ENCODE data around the gene PRICKLE4.

PRICKLE4 gene

GRCh38 chr6:41785689-41786450, 5.3 kb downstream of the PRICKLE4 start:
- Histone ChIP-seq H3K9me3 (ENCODE audit: insufficient read depth, low read depth, low read length) (no peaks in the 10 kb centered on the region), H3K36me3 (ENCODE audit: insufficient read depth, low read length) (peaks cover 15% of the 10 kb centered on the region), H3K27me3 (ENCODE audit: insufficient read depth, low read length, poor library complexity, severe bottlenecking) (no peaks in the 10 kb centered on the region), H3K4me3 (ENCODE audit: low read length, poor library complexity, severe bottlenecking) (peak overlapping the region; percentile 92), H3K4me2 (ENCODE audit: low read depth, low read length, poor library complexity, severe bottlenecking) (peak overlapping the region; percentile 94), H4K20me1 (ENCODE audit: insufficient read depth, low read length, poor library complexity, severe bottlenecking) (peaks cover 25% of the 10 kb centered on the region), H3K9me2 (replicated peaks; ENCODE audit: low read depth, low read length) (no peaks in the 10 kb centered on the region), H3K9ac (ENCODE audit: low read depth, low read length, poor library complexity, severe bottlenecking) (peak overlapping the region; percentile 86), H2AFZ (ENCODE audit: low read length) (no peak overlapping the region), H3K79me2 (ENCODE audit: insufficient read depth, low read length) (peaks cover 44% of the 10 kb centered on the region), H3K4me1 (ENCODE audit: insufficient read depth, low read length, poor library complexity, severe bottlenecking) (peaks cover 34% of the 10 kb centered on the region), H3F3A (ENCODE audit: low read depth) (no peaks in the 10 kb centered on the region)
- TF ChIP-seq EZH2phosphoT487 (IDR thresholded peaks at IDR 0.05; ENCODE audit: borderline replicate concordance) (no peak), CTCF (conservative IDR thresholded peaks at IDR 0.05; ENCODE audit: low read length) (no peak)

GRCh38 chr6:41786451-41787218, 6.1 kb downstream of the PRICKLE4 start:
- H3F3A ChIP-seq (ENCODE audit: low read depth) = no peaks in the 10 kb centered on the region

More at GRCh38 chr6:41786451-41787218, 6.1 kb downstream of the PRICKLE4 start:
- H3K79me2 ChIP-seq (ENCODE audit: insufficient read depth, low read length) = peaks cover 45% of the 10 kb centered on the region
- peak overlapping the region; percentile 84 for H2AFZ ChIP-seq (ENCODE audit: low read length)
- peak overlapping the region; percentile 92 for H3K4me3 ChIP-seq (ENCODE audit: low read length, poor library complexity, severe bottlenecking)
- peak overlapping the region; percentile 94 for H3K4me2 ChIP-seq (ENCODE audit: low read depth, low read length, poor library complexity, severe bottlenecking)
- H3K9me3 ChIP-seq (ENCODE audit: insufficient read depth, low read depth, low read length) = no peaks in the 10 kb centered on the region
- no peaks in the 10 kb centered on the region for H3K27me3 ChIP-seq (ENCODE audit: insufficient read depth, low read length, poor library complexity, severe bottlenecking)
- H3K9me2 ChIP-seq (replicated peaks; ENCODE audit: low read depth, low read length) = no peaks in the 10 kb centered on the region
- peaks cover 17% of the 10 kb centered on the region for H3K36me3 ChIP-seq (ENCODE audit: insufficient read depth, low read length)
- TF ChIP-seq CTCF (conservative IDR thresholded peaks at IDR 0.05; ENCODE audit: low read length) = peak; percentile 53
- no peak for TF ChIP-seq EZH2phosphoT487 (IDR thresholded peaks at IDR 0.05; ENCODE audit: borderline replicate concordance)
- H4K20me1 ChIP-seq (ENCODE audit: insufficient read depth, low read length, poor library complexity, severe bottlenecking) = peaks cover 28% of the 10 kb centered on the region
- H3K4me1 ChIP-seq (ENCODE audit: insufficient read depth, low read length, poor library complexity, severe bottlenecking) = peaks cover 26% of the 10 kb centered on the region
- peak overlapping the region; percentile 86 for H3K9ac ChIP-seq (ENCODE audit: low read depth, low read length, poor library complexity, severe bottlenecking)
